AG04449 (cell line): ENCODE results near the gene KRTAP5-3.

Experiments used
- CTCF ChIA-PET: fragments of 350-600 bp; formaldehyde crosslinking; extraction: SDS; loops from one replicate; lab custom pipeline; 2021; ENCODE audit warnings: antibody characterized with exemption; lab: Yijun Ruan, JAX
- POLR2A ChIA-PET: fragments of 400-600, 350-600 bp; formaldehyde crosslinking; extraction: SDS; loops from one replicate; lab custom pipeline; 2020; ENCODE audit warnings: antibody characterized with exemption, inconsistent platforms; lab: Yijun Ruan, JAX
- DNase-seq: peaks from one replicate; pipeline ENCODE4 v3.0.0-alpha.2; 2010; ENCODE audit warnings: low read depth, low spot score
- H3K4me3 ChIP-seq: 2 replicates; pipeline ENCODE4 v1.5.1; 2011; ENCODE audit warnings: low read depth, mild to moderate bottlenecking, control low read depth, low read length
- CTCF ChIP-seq: IDR thresholded peaks from one replicate; pipeline ENCODE4 v1.5.1; 2011; ENCODE audit warnings: mild to moderate bottlenecking, moderate library complexity, low read length, control low read depth, inconsistent platforms; ENCODE audit not compliant: insufficient read depth; ENCODE audit errors: missing control alignments

The KRTAP5-3 gene

GRCh38 chr11:1570896-1571759, 37.1 kb downstream of the KRTAP5-3 start:
- CTCF ChIA-PET = interaction anchor here (1.1 to 3.8 kb wide), 2 partner anchors 14 to 25 kb away, joined by 3 to 19 read pairs; no protein-coding TSS in a partner anchor
- TF ChIP-seq CTCF = no peak
- no peak for DNase-seq
- peak overlapping the region; percentile 63 for H3K4me3 ChIP-seq
- POLR2A ChIA-PET = no interaction called here

GRCh38 chr11:1570531-1570895, 37.8 kb downstream of the KRTAP5-3 start:
- TF ChIP-seq CTCF = no peak
- peak overlapping the region; percentile 63 for H3K4me3 ChIP-seq
- POLR2A ChIA-PET = no interaction called here
- no peak for DNase-seq
- CTCF ChIA-PET = interaction anchor here (3.8 kb wide), 1 partner anchor 24 kb away, joined by 19 read pairs; no protein-coding TSS in a partner anchor

GRCh38 chr11:1570001-1570453, 38.2 kb downstream of the KRTAP5-3 start:
- no peak overlapping the region for H3K4me3 ChIP-seq
- no peak for DNase-seq
- CTCF ChIA-PET = interaction anchor here (3.8 kb wide), 1 partner anchor 24 kb away, joined by 19 read pairs; no protein-coding TSS in a partner anchor
- POLR2A ChIA-PET = no interaction called here
- TF ChIP-seq CTCF = no peak

- DNase-seq = no peak
- ChIA-PET CTCF (interaction anchor here (3.8 kb wide), 1 partner anchor 23 kb away, joined by 19 read pairs; no protein-coding TSS in a partner anchor), POLR2A (no interaction called here)
- no peak overlapping the region for H3K4me3 ChIP-seq
- no peak for TF ChIP-seq CTCF
Measured at GRCh38 chr11:1569251-1569780, 38.9 kb downstream of the KRTAP5-3 start.

GRCh38 chr11:1568441-1568911, 39.8 kb downstream of the KRTAP5-3 start:
- POLR2A ChIA-PET = no interaction called here
- DNase-seq = no peak
- CTCF ChIA-PET = interaction anchor here (1.4 to 5.7 kb wide), 3 partner anchors 8 to 58 kb away, joined by 4 to 42 read pairs (median 4); no protein-coding TSS in a partner anchor
- no peak for TF ChIP-seq CTCF
- H3K4me3 ChIP-seq = no peak overlapping the region

GRCh38 chr11:1567721-1568100, 40.6 kb downstream of the KRTAP5-3 start:
- no peak for TF ChIP-seq CTCF
- POLR2A ChIA-PET = no interaction called here
- CTCF ChIA-PET = interaction anchor here (1.4 to 5.7 kb wide), 3 partner anchors 9 to 59 kb away, joined by 4 to 42 read pairs (median 4); no protein-coding TSS in a partner anchor
- H3K4me3 ChIP-seq = no peak overlapping the region
- no peak for DNase-seq
